ENCODE data around the gene AMELX.

Gene AMELX

GRCh38 chrX:11309220-11309619, 16.0 kb downstream of the AMELX start:
- no peak for DNase-seq (ENCODE audit: low spot score)

GRCh38 chrX:11311706-11312105, 18.5 kb downstream of the AMELX start:
- no peak for DNase-seq (ENCODE audit: low spot score)

GRCh38 chrX:11319806-11320520, 26.8 kb downstream of the AMELX start:
- no peak for DNase-seq (ENCODE audit: low spot score)

GRCh38 chrX:11321986-11322385, 28.8 kb downstream of the AMELX start:
- no peak for DNase-seq (ENCODE audit: low spot score)

- DNase-seq (ENCODE audit: low spot score): no peak
Observed at GRCh38 chrX:11328134-11328533, 34.9 kb downstream of the AMELX start.

GRCh38 chrX:11329021-11329420, 35.8 kb downstream of the AMELX start:
- DNase-seq (ENCODE audit: low spot score): no peak

- DNase-seq (ENCODE audit: low spot score): no peak
Observed at GRCh38 chrX:11331788-11332187, 38.6 kb downstream of the AMELX start.

- no peak for DNase-seq (ENCODE audit: low spot score)
Observed at GRCh38 chrX:11334165-11334564, 41.0 kb downstream of the AMELX start.

- DNase-seq (ENCODE audit: low spot score): no peak
Observed at GRCh38 chrX:11336201-11336600, 43.0 kb downstream of the AMELX start.

- no peak for DNase-seq (ENCODE audit: low spot score)
Observed at GRCh38 chrX:11337292-11338009, 44.2 kb downstream of the AMELX start.

- DNase-seq (ENCODE audit: low spot score): no peak
Observed at GRCh38 chrX:11341274-11342201, 48.3 kb downstream of the AMELX start.

- no peak for DNase-seq (ENCODE audit: low spot score)
Observed at GRCh38 chrX:11342673-11343072, 49.5 kb downstream of the AMELX start.

GRCh38 chrX:11346121-11346682, 53.0 kb downstream of the AMELX start:
- no peak for DNase-seq (ENCODE audit: low spot score)

- no peak for DNase-seq (ENCODE audit: low spot score)
Observed at GRCh38 chrX:11347300-11347699, 54.1 kb downstream of the AMELX start.

GRCh38 chrX:11349020-11349419, 55.8 kb downstream of the AMELX start:
- no peak for DNase-seq (ENCODE audit: low spot score)

GRCh38 chrX:11349661-11350337, 56.6 kb downstream of the AMELX start:
- no peak for DNase-seq (ENCODE audit: low spot score)

Data from CD4-positive, alpha-beta T cell treated with Interleukin-15 for 4 hours (primary cell).